Lower leg skin (tissue), 4 donors: ENCODE measurements around the gene LMTK2. TPM values are rescaled to one million over a fixed set of nuclear protein-coding genes. Genes with fewer than 3 reads are reported as not detected.

ENCODE experiments used
- DNase-seq, 2 donors: peaks; one replicate each; pipeline ENCODE4 v3.0.0-alpha.2; 2019; ENCODE audit warnings: low spot score in 2 of 2
- H3K4me3 ChIP-seq: fragments of 200-600 bp; sonication (generic); 2 replicates; pipeline ENCODE4 v1.5.1; 2017; ENCODE audit warnings: mild to moderate bottlenecking, low read depth; ENCODE audit not compliant: poor library complexity, severe bottlenecking
- CTCF ChIP-seq, 3 donors: fragments of 450-650 bp; IDR thresholded peaks; one replicate each; pipeline ENCODE4 v1.5.1; 2016; ENCODE audit warnings: antibody characterized with exemption in 3 of 3, mild to moderate bottlenecking in 3 of 3, moderate library complexity in 2 of 3
- POLR2A ChIP-seq, 2 donors: fragments of 450-650 bp; IDR thresholded peaks; one replicate each; pipeline ENCODE4 v1.6.1; 2016 to 2017; ENCODE audit warnings: antibody characterized with exemption in 2 of 2, mild to moderate bottlenecking in 1 of 2, moderate library complexity in 1 of 2
- WGBS, 2 donors: methylation state at CpG; one replicate each; pipeline ENCODE4 v1.1.5; 2018; 5-methylcytosine and 5-hydroxymethylcytosine counted together
- intact Hi-C: fragments of 100-400 bp; cut with DNase I; formaldehyde crosslinking; loops from one replicate; pipeline ENCODE4 v1.15.0; 2023; ENCODE audit warnings: low total_unique reads
- total RNA-seq, 4 donors: library from RNA; depleted of rRNA; stranded (reverse); fragments of >200 nt; gene quantifications; one replicate each; pipeline ENCODE4 v1.1.0, GENCODE V29; 2016

The LMTK2 gene
- total RNA-seq, 4 donors from 2014 or later: 31.9 to 44.3 (median 35.0) TPM

DNA sequence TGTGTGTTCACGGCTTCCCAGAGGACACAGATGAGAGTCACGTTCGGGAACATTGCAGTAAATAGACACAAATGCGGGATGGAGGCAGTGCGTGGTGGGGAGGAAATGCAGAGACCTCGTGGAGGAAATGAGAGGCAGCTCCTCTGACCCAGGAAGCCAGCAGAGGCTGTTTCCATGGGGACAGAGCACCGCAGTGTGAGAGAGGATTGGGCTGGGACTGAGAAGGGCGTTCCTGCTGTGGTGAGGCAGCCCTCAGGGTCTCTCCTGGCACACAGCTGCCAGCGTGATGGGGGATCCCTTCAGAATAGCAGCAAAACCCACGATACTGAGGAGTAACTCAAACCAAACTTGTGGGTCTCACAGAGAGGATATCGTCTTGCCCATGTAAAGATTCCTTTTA is 82.9 kb downstream of the LMTK2 start:
- no peak overlapping the region for H3K4me3 ChIP-seq
- no peak for DNase-seq
- intact Hi-C loops: no loop called here
- TF ChIP-seq CTCF (IDR thresholded peaks at IDR 0.05) (no peak), POLR2A (IDR thresholded peaks at IDR 0.05) (no peak)
- 95 to 96% methylated on average over 11 of the region's 11 CpGs for WGBS, 2 donors

DNA sequence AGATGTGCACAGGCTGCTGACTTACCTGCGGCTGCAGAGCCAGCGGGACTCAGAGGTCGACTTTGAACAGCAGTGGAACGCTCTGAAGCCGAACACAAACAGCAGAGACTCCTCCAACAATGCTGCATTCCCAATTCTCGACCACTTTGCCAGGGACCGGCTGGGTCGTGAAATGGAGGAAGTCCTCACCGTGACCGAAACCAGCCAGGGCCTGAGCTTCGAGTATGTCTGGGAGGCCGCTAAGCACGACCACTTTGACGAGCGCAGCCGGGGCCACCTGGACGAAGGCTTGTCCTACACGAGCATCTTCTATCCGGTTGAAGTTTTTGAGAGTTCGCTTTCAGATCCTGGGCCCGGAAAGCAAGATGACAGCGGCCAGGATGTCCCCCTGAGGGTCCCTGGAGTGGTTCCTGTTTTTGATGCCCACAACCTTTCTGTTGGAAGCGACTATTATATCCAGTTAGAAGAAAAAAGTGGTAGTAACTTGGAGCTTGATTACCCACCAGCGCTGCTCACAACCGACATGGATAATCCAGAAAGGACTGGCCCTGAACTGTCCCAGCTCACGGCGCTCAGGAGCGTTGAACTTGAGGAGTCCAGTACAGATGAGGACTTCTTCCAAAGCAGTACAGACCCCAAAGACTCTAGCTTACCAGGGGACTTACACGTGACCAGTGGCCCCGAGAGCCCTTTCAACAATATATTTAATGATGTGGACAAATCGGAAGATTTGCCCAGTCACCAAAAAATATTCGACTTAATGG is 85.2 kb downstream of the LMTK2 start:
- no peak for DNase-seq
- 96 to 97% methylated on average over 32 of the region's 32 CpGs for WGBS, 2 donors
- no peak overlapping the region for H3K4me3 ChIP-seq
- no peak for TF ChIP-seq POLR2A (IDR thresholded peaks at IDR 0.05)
- TF ChIP-seq CTCF (IDR thresholded peaks at IDR 0.05): no peak
- intact Hi-C loops: no loop called here

DNA sequence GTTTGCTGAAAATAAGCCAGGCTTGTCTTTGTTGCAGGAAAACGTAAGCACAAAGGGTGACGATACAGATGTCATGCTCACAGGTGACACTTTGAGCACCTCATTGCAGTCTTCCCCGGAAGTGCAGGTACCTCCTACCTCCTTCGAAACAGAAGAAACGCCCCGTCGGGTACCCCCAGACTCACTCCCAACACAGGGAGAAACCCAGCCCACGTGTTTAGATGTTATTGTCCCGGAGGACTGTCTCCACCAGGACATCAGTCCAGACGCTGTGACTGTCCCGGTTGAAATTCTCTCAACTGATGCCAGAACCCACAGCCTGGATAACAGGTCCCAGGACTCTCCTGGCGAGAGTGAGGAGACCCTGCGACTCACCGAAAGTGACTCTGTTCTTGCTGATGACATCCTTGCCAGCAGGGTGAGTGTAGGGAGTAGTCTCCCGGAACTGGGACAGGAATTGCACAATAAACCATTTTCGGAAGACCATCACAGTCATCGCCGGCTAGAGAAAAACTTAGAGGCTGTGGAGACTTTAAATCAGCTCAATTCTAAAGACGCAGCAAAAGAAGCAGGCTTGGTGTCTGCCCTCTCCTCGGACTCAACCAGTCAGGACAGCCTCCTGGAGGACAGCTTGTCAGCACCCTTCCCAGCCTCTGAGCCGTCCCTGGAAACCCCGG is 86.3 kb downstream of the LMTK2 start:
- H3K4me3 ChIP-seq: no peak overlapping the region
- DNase-seq: no peak
- TF ChIP-seq CTCF (IDR thresholded peaks at IDR 0.05) (no peak), POLR2A (IDR thresholded peaks at IDR 0.05) (no peak)
- intact Hi-C loops: no loop called here
- 91 to 92% methylated on average over 22 of the region's 22 CpGs for WGBS, 2 donors

DNA sequence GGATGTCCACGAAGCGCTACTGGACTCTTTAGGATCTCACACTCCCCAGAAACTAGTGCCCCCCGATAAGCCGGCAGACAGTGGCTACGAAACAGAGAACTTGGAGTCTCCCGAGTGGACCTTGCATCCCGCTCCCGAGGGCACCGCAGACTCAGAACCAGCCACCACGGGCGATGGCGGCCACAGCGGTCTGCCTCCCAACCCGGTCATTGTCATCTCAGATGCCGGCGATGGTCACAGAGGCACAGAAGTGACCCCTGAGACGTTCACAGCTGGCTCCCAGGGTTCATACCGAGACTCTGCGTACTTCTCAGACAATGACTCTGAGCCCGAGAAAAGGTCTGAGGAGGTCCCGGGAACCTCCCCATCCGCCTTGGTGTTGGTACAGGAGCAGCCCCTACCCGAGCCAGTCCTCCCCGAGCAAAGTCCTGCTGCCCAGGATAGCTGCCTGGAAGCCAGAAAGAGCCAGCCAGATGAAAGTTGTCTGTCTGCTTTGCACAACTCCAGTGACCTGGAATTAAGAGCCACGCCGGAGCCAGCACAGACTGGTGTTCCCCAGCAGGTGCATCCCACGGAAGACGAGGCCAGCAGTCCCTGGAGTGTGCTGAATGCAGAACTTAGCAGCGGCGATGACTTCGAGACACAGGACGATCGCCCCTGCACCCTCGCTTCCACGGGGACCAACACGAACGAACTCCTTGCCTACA is 87.0 kb downstream of the LMTK2 start:
- WGBS, 2 donors: 97% methylated on average over 37 of the region's 37 CpGs
- TF ChIP-seq CTCF (IDR thresholded peaks at IDR 0.05) (no peak), POLR2A (IDR thresholded peaks at IDR 0.05) (no peak)
- no peak overlapping the region for H3K4me3 ChIP-seq
- no peak for DNase-seq
- intact Hi-C loops: no loop called here

DNA sequence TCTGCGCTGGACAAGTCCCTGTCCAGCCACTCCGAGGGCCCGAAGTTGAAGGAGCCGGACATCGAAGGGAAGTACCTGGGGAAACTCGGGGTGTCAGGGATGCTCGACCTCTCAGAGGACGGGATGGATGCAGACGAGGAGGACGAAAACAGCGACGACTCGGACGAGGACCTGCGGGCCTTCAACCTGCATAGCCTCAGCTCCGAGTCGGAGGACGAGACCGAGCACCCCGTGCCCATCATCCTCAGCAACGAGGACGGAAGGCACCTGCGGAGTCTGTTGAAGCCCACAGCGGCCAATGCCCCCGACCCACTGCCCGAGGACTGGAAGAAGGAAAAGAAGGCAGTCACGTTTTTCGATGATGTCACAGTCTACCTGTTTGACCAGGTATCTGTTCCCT is 87.5 kb downstream of the LMTK2 start:
- 95 to 96% methylated on average over 28 of the region's 28 CpGs for WGBS, 2 donors
- no peak for DNase-seq
- TF ChIP-seq CTCF (IDR thresholded peaks at IDR 0.05) (no peak), POLR2A (IDR thresholded peaks at IDR 0.05) (no peak)
- H3K4me3 ChIP-seq: no peak overlapping the region
- intact Hi-C loops: no loop called here
